ENCODE data around the gene ALPI. TPM values are rescaled to one million over a fixed set of nuclear protein-coding genes. Genes with fewer than 3 reads are reported as not detected.

Gene ALPI
- total RNA-seq, 1 donor: not detected

- H3K79me2 ChIP-seq (ENCODE audit: insufficient read depth, low read length): no peaks in the 10 kb centered on the region
- no peaks in the 10 kb centered on the region for H3K9me3 ChIP-seq (ENCODE audit: low read depth, low read length)
- no peak overlapping the region for H3K27ac ChIP-seq (ENCODE audit: low read depth, low read length)
- H3K27me3 ChIP-seq (ENCODE audit: insufficient read depth, low read length): peaks cover 20% of the 10 kb centered on the region
- H3K36me3 ChIP-seq (ENCODE audit: insufficient read depth, low read length): no peaks in the 10 kb centered on the region
- H3K4me3 ChIP-seq (ENCODE audit: insufficient read depth, low read length): no peak overlapping the region
- no peaks in the 10 kb centered on the region for H4K20me1 ChIP-seq (ENCODE audit: insufficient read depth, low read length)
- no peak for DNase-seq (ENCODE audit: insufficient read length, low spot score, missing footprints)
- no peak overlapping the region for H3K4me2 ChIP-seq (ENCODE audit: insufficient read depth, low read length)
- TF ChIP-seq CTCF (IDR thresholded peaks at IDR 0.05; ENCODE audit: extremely low read depth, low read depth, low read length): no peak
- H3K4me1 ChIP-seq (ENCODE audit: insufficient read depth, low read length): no peaks in the 10 kb centered on the region
- no peak overlapping the region for H2AFZ ChIP-seq (ENCODE audit: low read length)
Observed at GRCh38 chr2:232458051-232458660, 2.2 kb downstream of the ALPI start.

GRCh38 chr2:232458661-232459418, 2.9 kb downstream of the ALPI start:
- H2AFZ ChIP-seq (ENCODE audit: low read length): no peak overlapping the region
- H3K4me3 ChIP-seq (ENCODE audit: insufficient read depth, low read length): no peak overlapping the region
- peaks cover 23% of the 10 kb centered on the region for H3K27me3 ChIP-seq (ENCODE audit: insufficient read depth, low read length)
- no peak overlapping the region for H3K27ac ChIP-seq (ENCODE audit: low read depth, low read length)
- H3K36me3 ChIP-seq (ENCODE audit: insufficient read depth, low read length): no peaks in the 10 kb centered on the region
- no peak for TF ChIP-seq CTCF (IDR thresholded peaks at IDR 0.05; ENCODE audit: extremely low read depth, low read depth, low read length)
- no peaks in the 10 kb centered on the region for H3K9me3 ChIP-seq (ENCODE audit: low read depth, low read length)
- DNase-seq (ENCODE audit: insufficient read length, low spot score, missing footprints): peak; percentile 72
- H3K79me2 ChIP-seq (ENCODE audit: insufficient read depth, low read length): no peaks in the 10 kb centered on the region
- H3K4me1 ChIP-seq (ENCODE audit: insufficient read depth, low read length): no peaks in the 10 kb centered on the region
- no peak overlapping the region for H3K4me2 ChIP-seq (ENCODE audit: insufficient read depth, low read length)
- H4K20me1 ChIP-seq (ENCODE audit: insufficient read depth, low read length): no peaks in the 10 kb centered on the region

GRCh38 chr2:232459419-232460035, 3.6 kb downstream of the ALPI start:
- Histone ChIP-seq H3K27ac (ENCODE audit: low read depth, low read length) (no peak overlapping the region), H3K9me3 (ENCODE audit: low read depth, low read length) (no peaks in the 10 kb centered on the region), H3K4me2 (ENCODE audit: insufficient read depth, low read length) (no peak overlapping the region), H4K20me1 (ENCODE audit: insufficient read depth, low read length) (no peaks in the 10 kb centered on the region), H3K4me1 (ENCODE audit: insufficient read depth, low read length) (no peaks in the 10 kb centered on the region), H3K4me3 (ENCODE audit: insufficient read depth, low read length) (no peak overlapping the region), H3K79me2 (ENCODE audit: insufficient read depth, low read length) (no peaks in the 10 kb centered on the region), H3K36me3 (ENCODE audit: insufficient read depth, low read length) (no peaks in the 10 kb centered on the region), H2AFZ (ENCODE audit: low read length) (no peak overlapping the region), H3K27me3 (ENCODE audit: insufficient read depth, low read length) (peaks cover 27% of the 10 kb centered on the region)
- DNase-seq (ENCODE audit: insufficient read length, low spot score, missing footprints): peak; percentile 65
- TF ChIP-seq CTCF (IDR thresholded peaks at IDR 0.05; ENCODE audit: extremely low read depth, low read depth, low read length): no peak

GRCh38 chr2:232460171-232460570, 4.2 kb downstream of the ALPI start:
- H3K36me3 ChIP-seq (ENCODE audit: insufficient read depth, low read length): no peaks in the 10 kb centered on the region
- H2AFZ ChIP-seq (ENCODE audit: low read length): no peak overlapping the region
- H3K4me1 ChIP-seq (ENCODE audit: insufficient read depth, low read length): no peaks in the 10 kb centered on the region
- DNase-seq (ENCODE audit: insufficient read length, low spot score, missing footprints): no peak
- H3K9me3 ChIP-seq (ENCODE audit: low read depth, low read length): no peaks in the 10 kb centered on the region
- no peak overlapping the region for H3K4me3 ChIP-seq (ENCODE audit: insufficient read depth, low read length)
- H3K27me3 ChIP-seq (ENCODE audit: insufficient read depth, low read length): peaks cover 27% of the 10 kb centered on the region
- no peak overlapping the region for H3K4me2 ChIP-seq (ENCODE audit: insufficient read depth, low read length)
- no peaks in the 10 kb centered on the region for H4K20me1 ChIP-seq (ENCODE audit: insufficient read depth, low read length)
- no peaks in the 10 kb centered on the region for H3K79me2 ChIP-seq (ENCODE audit: insufficient read depth, low read length)
- no peak for TF ChIP-seq CTCF (IDR thresholded peaks at IDR 0.05; ENCODE audit: extremely low read depth, low read depth, low read length)
- no peak overlapping the region for H3K27ac ChIP-seq (ENCODE audit: low read depth, low read length)
